ENCODE measurements around the gene PET100.

Gene PET100

GRCh38 chr19:7680606-7681339 is 51.2 kb downstream of the PET100 start, which contains the start of gene TRAPPC5:
TRAPPC5 (plus strand) TSS chr19:7680833; CDS start chr19:7682254, 1,421 bp downstream.
- peak; percentile 43 for DNase-seq

Data from NCI-H748 treated with DMSO at 0.1 percent for 48 hours (cell line).